ENCODE results near the gene MIER2. TPM values are rescaled to one million over a fixed set of nuclear protein-coding genes. Genes with fewer than 3 reads are reported as not detected.

MIER2 gene
- polyA plus RNA-seq, 1 of the 3 experiments (the other 2 are of a cell fraction): 15.9 TPM

DNA sequence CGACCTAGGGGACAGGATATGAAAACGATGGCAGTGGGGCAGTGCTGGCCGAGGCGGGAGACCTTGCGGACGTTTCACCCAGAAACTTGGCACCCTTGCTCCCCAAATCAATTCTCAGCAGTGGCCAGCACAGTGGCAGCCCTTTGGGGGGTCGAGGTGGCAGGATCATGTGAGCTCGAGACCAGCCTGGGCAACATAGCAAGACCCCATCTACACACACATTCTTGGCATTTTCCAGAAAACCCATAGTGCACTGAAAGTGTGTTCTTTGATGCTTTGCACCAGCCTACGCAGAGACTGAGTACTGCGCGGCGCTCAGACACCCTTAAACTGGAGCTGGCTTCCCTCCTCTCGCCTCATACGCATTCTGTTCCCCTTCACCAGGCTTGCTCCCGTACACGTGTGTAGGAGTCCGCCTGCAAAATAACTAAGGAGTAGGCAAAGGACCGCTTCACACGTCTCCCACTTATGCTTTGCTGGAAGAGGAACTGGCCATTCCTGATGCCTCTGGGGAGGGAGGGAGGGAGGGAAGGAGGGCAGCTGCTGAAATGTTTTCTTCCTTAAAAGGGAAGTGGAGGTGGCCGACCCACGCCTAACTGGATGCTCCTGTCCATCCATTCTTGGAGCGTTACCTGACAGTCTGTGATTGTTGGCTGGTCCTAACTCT lies 23.5 kb upstream of the MIER2 start:
- whole genome bisulfite sequencing (ENCODE audit: low lambda C conversion rate): 71% methylated on average over 16 of the region's 22 CpGs
- ChIA-PET POLR2A (no interaction called here), CTCF (no interaction called here)
- Histone ChIP-seq H3K4me1 (ENCODE audit: control insufficient read depth in 1 of 2, insufficient read depth in 2 of 2, low read depth in 1 of 2, low read length in 1 of 2) (peaks cover 0 to 15% of the 10 kb centered on the region in 2 experiments; a peak in 1 of 4 replicates), H2AFZ (ENCODE audit: low read depth) (no peak overlapping the region), H3K9ac (no peak overlapping the region), H3K9me3 (no peaks in the 10 kb centered on the region), H3K79me2 (ENCODE audit: insufficient read depth) (no peaks in the 10 kb centered on the region), H4K20me1 (ENCODE audit: insufficient read depth) (no peaks in the 10 kb centered on the region), H3K9me2 (no peaks in the 10 kb centered on the region), H3K27me3 (ENCODE audit: insufficient read depth) (no peaks in the 10 kb centered on the region; the same call in 1 of the 2 replicates), H3K4me3 (ENCODE audit: low read depth in 2 of 2, low read length in 1 of 2) (no peak overlapping the region), H3K27ac (ENCODE audit: low read depth in 2 of 2, low read length in 1 of 2) (no peak overlapping the region), H3F3A (replicated peaks; ENCODE audit: insufficient read depth) (no peaks in the 10 kb centered on the region), H3K4me2 (no peak overlapping the region), H3K36me3 (replicated peaks in 1 of 2; ENCODE audit: control insufficient read depth in 1 of 2, insufficient read depth in 2 of 2, low read length in 1 of 2) (no peaks in the 10 kb centered on the region)
- TF ChIP-seq EP300 (IDR thresholded peaks at IDR 0.05; ENCODE audit: borderline replicate concordance in 1 of 2, low read depth in 1 of 2, low read length in 1 of 2) (no peak), POLR2AphosphoS5 (IDR thresholded peaks at IDR 0.05; ENCODE audit: low read depth, low read length) (no peak), RAD21 (IDR thresholded peaks at IDR 0.05; ENCODE audit: low read length) (no peak), USF1 (IDR thresholded peaks at IDR 0.05; ENCODE audit: borderline replicate concordance, low read depth) (no peak), JUND (IDR thresholded peaks at IDR 0.05) (no peak), SMC3 (IDR thresholded peaks at IDR 0.05; ENCODE audit: low read depth, low read length) (no peak), RCOR1 (IDR thresholded peaks at IDR 0.05; ENCODE audit: low read length) (no peak), EZH2phosphoT487 (IDR thresholded peaks at IDR 0.05; ENCODE audit: borderline replicate concordance, low read depth) (no peak), CHD2 (IDR thresholded peaks at IDR 0.05; ENCODE audit: low read length, partially characterized antibody) (no peak), MEF2A (IDR thresholded peaks at IDR 0.05; ENCODE audit: borderline replicate concordance, low read depth) (no peak), IRF3 (IDR thresholded peaks at IDR 0.05; ENCODE audit: low read depth, low read length) (no peak), TCF12 (IDR thresholded peaks at IDR 0.05) (no peak), FOXJ3 (CRISPR knock-in tag; IDR thresholded peaks at IDR 0.05) (no peak), USF2 (IDR thresholded peaks at IDR 0.05; ENCODE audit: borderline replicate concordance, low read depth, low read length) (no peak), GATA2 (CRISPR knock-in tag; IDR thresholded peaks at IDR 0.05) (no peak), TAF1 (IDR thresholded peaks at IDR 0.05; ENCODE audit: borderline replicate concordance, low read depth, low read length) (no peak), ZBTB33 (IDR thresholded peaks at IDR 0.05; ENCODE audit: borderline replicate concordance, low read depth) (no peak)
- TF ChIP-seq, protein P1, sequence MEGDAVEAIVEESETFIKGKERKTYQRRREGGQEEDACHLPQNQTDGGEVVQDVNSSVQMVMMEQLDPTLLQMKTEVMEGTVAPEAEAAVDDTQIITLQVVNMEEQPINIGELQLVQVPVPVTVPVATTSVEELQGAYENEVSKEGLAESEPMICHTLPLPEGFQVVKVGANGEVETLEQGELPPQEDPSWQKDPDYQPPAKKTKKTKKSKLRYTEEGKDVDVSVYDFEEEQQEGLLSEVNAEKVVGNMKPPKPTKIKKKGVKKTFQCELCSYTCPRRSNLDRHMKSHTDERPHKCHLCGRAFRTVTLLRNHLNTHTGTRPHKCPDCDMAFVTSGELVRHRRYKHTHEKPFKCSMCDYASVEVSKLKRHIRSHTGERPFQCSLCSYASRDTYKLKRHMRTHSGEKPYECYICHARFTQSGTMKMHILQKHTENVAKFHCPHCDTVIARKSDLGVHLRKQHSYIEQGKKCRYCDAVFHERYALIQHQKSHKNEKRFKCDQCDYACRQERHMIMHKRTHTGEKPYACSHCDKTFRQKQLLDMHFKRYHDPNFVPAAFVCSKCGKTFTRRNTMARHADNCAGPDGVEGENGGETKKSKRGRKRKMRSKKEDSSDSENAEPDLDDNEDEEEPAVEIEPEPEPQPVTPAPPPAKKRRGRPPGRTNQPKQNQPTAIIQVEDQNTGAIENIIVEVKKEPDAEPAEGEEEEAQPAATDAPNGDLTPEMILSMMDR (IDR thresholded peaks at IDR 0.05): no peak
- TF ChIP-seq, protein P2, sequence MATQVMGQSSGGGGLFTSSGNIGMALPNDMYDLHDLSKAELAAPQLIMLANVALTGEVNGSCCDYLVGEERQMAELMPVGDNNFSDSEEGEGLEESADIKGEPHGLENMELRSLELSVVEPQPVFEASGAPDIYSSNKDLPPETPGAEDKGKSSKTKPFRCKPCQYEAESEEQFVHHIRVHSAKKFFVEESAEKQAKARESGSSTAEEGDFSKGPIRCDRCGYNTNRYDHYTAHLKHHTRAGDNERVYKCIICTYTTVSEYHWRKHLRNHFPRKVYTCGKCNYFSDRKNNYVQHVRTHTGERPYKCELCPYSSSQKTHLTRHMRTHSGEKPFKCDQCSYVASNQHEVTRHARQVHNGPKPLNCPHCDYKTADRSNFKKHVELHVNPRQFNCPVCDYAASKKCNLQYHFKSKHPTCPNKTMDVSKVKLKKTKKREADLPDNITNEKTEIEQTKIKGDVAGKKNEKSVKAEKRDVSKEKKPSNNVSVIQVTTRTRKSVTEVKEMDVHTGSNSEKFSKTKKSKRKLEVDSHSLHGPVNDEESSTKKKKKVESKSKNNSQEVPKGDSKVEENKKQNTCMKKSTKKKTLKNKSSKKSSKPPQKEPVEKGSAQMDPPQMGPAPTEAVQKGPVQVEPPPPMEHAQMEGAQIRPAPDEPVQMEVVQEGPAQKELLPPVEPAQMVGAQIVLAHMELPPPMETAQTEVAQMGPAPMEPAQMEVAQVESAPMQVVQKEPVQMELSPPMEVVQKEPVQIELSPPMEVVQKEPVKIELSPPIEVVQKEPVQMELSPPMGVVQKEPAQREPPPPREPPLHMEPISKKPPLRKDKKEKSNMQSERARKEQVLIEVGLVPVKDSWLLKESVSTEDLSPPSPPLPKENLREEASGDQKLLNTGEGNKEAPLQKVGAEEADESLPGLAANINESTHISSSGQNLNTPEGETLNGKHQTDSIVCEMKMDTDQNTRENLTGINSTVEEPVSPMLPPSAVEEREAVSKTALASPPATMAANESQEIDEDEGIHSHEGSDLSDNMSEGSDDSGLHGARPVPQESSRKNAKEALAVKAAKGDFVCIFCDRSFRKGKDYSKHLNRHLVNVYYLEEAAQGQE (IDR thresholded peaks at IDR 0.05; ENCODE audit: low read depth, low read length): no peak
- no peak for DNase-seq
